ENCODE data around the gene SORBS2.

- TF ChIP-seq CTCF (IDR thresholded peaks at IDR 0.05): no peak
- no peak for TF ChIP-seq POLR2AphosphoS2 (conservative IDR thresholded peaks at IDR 0.05; ENCODE audit: low read length)
- TF ChIP-seq BHLHE40 (IDR thresholded peaks at IDR 0.05; ENCODE audit: low read depth, low read length): no peak
- no peak for TF ChIP-seq POLR2A (IDR thresholded peaks at IDR 0.05; ENCODE audit: low read length)
Observed at GRCh38 chr4:185671066-185671465, 140.9 kb downstream of the SORBS2 start.
